Activated CD4-positive, alpha-beta memory T cell treated with anti-CD3 and anti-CD28 coated beads for 36 hours (primary cell): ENCODE measurements around the gene MARK3. TPM values are rescaled to one million over a fixed set of nuclear protein-coding genes. Genes with fewer than 3 reads are reported as not detected.
A peak's percentile ranks its signal among the peaks of the same experiment; 100 is the strongest.
"Not testable (repeated sequence)": the region's sequence is repeated elsewhere in the genome, so short reads cannot be mapped to it uniquely, and the experiment has no call there.

Source experiments
- CTCF ChIA-PET: fragments of 350-600 bp; sonication (Branson Sonifier 250); formaldehyde crosslinking; loops from one replicate; lab custom pipeline; 2021; ENCODE audit warnings: antibody characterized with exemption, inconsistent platforms; lab: Charles Lee
- POLR2A ChIA-PET: fragments of 350-600 bp; sonication (Branson Sonifier 250); formaldehyde crosslinking; loops from one replicate; lab custom pipeline; 2021; ENCODE audit warnings: antibody characterized with exemption; lab: Charles Lee
- DNase-seq: peaks from one replicate; pipeline ENCODE4 v3.0.0-alpha.2; 2020
- H3K27ac Mint-ChIP-seq: one replicate; pipeline ENCODE4 v1.8.0; 2021; ENCODE audit warnings: mixed read lengths
- H3K27me3 Mint-ChIP-seq: one replicate; pipeline ENCODE4 v1.8.0; 2021; ENCODE audit warnings: mixed read lengths
- H3K36me3 Mint-ChIP-seq: one replicate; pipeline ENCODE4 v1.8.0; 2021; ENCODE audit warnings: mixed read lengths
- H3K4me1 Mint-ChIP-seq: one replicate; pipeline ENCODE4 v1.8.0; 2021; ENCODE audit warnings: low read depth, mixed read lengths
- H3K4me3 Mint-ChIP-seq: one replicate; pipeline ENCODE4 v1.8.0; 2021; ENCODE audit warnings: mild to moderate bottlenecking, mixed read lengths
- H3K9me3 Mint-ChIP-seq: one replicate; pipeline ENCODE4 v1.8.0; 2021; ENCODE audit warnings: mixed read lengths
- intact Hi-C: fragments of 100-400 bp; cut with micrococcal nuclease; formaldehyde crosslinking; loops from one replicate; pipeline ENCODE4 v1.15.1; 2023
- total RNA-seq, 2 experiments: library from RNA; stranded (reverse); gene quantifications; one replicate each; pipeline ENCODE4 v1.2.3, GENCODE V29; 2021

The MARK3 gene
- total RNA-seq, 2 experiments from 2014 or later, result 63.4 to 69.1 TPM

DNA sequence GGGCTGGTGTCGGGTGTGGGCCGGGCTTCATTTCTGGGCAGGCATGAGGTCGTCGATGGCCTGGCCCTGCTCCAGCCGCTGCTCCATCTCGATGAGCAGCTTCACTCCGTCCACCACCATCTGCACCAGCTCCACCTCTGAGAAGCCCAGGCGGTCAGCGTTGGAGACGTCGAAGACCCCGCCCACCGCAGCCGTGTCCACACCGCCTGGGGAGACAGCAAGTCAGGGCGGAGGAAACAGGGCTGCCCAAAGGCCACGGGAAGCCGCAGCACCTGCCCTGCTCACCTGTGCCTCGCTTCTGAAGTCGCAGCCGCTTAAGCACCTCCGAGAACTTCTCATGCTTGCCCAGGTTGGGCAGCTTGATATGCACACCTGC is 134.6 kb downstream of the MARK3 start:
- H3K27me3 Mint-ChIP-seq, result peaks cover 5% of the 10 kb centered on the region
- H3K36me3 Mint-ChIP-seq, result no peaks in the 10 kb centered on the region
- H3K4me1 Mint-ChIP-seq, result peaks cover 9% of the 10 kb centered on the region
- no peak for DNase-seq
- POLR2A ChIA-PET, result no interaction called here
- H3K9me3 Mint-ChIP-seq, result no peaks in the 10 kb centered on the region
- no peak overlapping the region for H3K27ac Mint-ChIP-seq
- intact Hi-C loops, result loop anchor here (2.0 to 10.0 kb wide), 2 partner anchors 27 to 185 kb away; partner anchors contain the start of gene EIF5
- CTCF ChIA-PET, result interaction anchor here (1.7 to 6.8 kb wide), 5 partner anchors 9 to 42 kb away, joined by 7 to 63 read pairs (median 12); partner anchors contain the start of genes BAG5 and TRMT61A
- no peak overlapping the region for H3K4me3 Mint-ChIP-seq

DNA sequence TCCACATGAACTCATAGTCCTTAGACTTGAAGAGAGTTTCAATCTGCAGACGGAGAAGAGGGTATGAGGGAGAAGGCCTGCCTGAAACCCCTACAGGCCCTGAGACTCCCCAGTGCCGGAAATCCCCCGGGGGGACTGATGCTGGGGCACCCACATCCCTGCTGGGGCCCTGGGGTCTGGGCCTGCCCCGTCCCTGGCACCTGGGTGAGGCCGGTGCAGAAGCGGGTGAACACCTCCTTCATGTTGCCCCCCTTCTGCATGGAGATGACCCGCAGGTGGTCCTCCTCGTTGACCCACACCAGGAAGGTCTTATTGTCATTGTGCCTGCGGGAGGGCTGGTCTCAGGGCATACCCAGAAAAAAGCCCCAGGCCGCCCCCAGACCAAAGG is 135.0 kb downstream of the MARK3 start:
- ChIA-PET CTCF (interaction anchor here (0.7 to 6.8 kb wide), 5 partner anchors 14 to 208 kb away, joined by 3 to 63 read pairs (median 4); no protein-coding TSS in a partner anchor), POLR2A (no interaction called here)
- intact Hi-C loops, result loop anchor here (10.0 kb wide), 1 partner anchor 185 kb away; the partner anchor contains the start of gene EIF5
- Mint-ChIP-seq H3K4me3 (no peak overlapping the region), H3K27me3 (peaks cover 5% of the 10 kb centered on the region), H3K27ac (no peak overlapping the region), H3K9me3 (no peaks in the 10 kb centered on the region), H3K36me3 (no peaks in the 10 kb centered on the region), H3K4me1 (peaks cover 9% of the 10 kb centered on the region)
- no peak for DNase-seq

DNA sequence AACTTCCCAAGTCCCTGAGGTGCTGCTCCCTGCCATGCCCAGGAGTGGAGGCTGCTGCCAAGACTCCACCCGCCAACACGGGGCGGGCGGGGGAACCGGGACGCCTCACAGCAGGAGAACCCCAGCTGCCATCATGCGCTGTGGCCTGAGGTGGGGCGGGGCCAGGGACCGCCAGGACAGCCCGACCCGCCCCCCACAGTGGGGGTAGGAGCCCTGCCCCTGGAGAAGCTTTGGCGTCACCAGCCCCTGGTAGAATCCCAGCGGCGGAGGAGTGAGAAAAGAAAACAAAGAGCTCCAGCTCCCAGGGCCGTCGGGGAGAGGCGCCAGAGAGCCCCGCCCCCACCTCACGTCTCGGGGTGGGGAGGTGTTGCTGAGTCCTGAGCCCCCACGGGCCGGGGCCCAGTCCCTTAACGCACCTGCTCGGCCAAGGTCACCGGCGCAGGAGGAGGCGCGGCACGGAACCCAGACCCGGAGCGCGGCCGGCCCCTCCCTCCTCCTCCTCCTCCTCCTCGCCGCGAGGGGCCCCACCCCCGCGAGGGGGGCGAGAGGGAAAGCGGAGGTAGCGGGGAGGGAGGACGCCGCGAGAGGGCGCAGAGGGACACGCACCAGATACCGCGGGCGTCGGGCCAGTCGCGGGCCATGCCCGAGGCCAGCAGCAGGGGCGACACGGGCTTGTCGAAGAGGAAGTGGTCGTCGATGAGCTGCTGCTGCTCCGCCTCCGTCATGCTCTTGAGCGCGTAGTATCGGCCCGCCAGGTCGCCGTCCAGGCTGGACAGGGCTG is 135.6 kb downstream of the MARK3 start:
- ChIA-PET POLR2A (interaction anchor here (0.6 kb wide), 1 partner anchor 382 kb away, joined by 3 read pairs; no protein-coding TSS in a partner anchor), CTCF (interaction anchor here (0.6 to 6.8 kb wide), 6 partner anchors 9 to 208 kb away, joined by 3 to 63 read pairs (median 4); partner anchors contain the start of gene TRMT61A)
- Mint-ChIP-seq H3K27ac (no peak overlapping the region), H3K27me3 (peaks cover 5% of the 10 kb centered on the region), H3K36me3 (no peaks in the 10 kb centered on the region), H3K4me3 (peak overlapping the region; percentile 32), H3K4me1 (peaks cover 9% of the 10 kb centered on the region), H3K9me3 (no peaks in the 10 kb centered on the region)
- DNase-seq, result peak; percentile 70
- intact Hi-C loops, result loop anchor here (10.0 kb wide), 1 partner anchor 186 kb away; the partner anchor contains the start of gene EIF5

DNA sequence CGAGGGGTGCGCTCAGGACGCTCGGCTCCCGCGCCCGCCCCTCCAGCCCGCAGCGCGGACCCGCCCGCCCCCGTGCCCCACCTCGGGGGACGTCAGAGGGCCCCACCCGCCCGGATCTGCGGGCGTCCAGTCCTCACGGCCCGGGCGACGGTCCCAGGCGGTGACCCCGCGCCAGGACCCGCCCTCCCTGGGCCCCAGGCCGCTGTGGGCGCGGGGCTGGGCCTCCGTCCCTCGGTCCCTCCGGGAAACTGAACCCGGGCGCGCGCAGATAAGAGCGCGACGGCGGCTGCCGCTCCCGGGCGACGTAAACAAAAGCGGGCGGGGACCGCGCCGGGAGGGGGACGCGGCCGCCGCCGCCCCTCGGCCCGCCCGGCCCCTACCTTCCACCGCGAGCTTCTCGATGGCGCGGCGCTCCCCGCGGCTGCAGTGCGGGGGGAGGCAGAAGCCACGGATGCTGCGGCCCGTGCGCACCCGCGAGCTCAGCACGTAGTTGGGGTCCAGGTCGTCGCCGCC is 136.3 kb downstream of the MARK3 start:
- no peaks in the 10 kb centered on the region for H3K9me3 Mint-ChIP-seq
- intact Hi-C loops, result loop anchor here (10.0 kb wide), 1 partner anchor 187 kb away; the partner anchor contains the start of gene EIF5
- H3K4me3 Mint-ChIP-seq, result no peak overlapping the region
- no peak overlapping the region for H3K27ac Mint-ChIP-seq
- H3K36me3 Mint-ChIP-seq, result no peaks in the 10 kb centered on the region
- peaks cover 5% of the 10 kb centered on the region for H3K27me3 Mint-ChIP-seq
- POLR2A ChIA-PET, result no interaction called here
- peaks cover 9% of the 10 kb centered on the region for H3K4me1 Mint-ChIP-seq
- no peak for DNase-seq
- CTCF ChIA-PET, result interaction anchor here (0.6 to 6.8 kb wide), 5 partner anchors 8 to 158 kb away, joined by 3 to 63 read pairs (median 4); partner anchors contain the start of gene TRMT61A

DNA sequence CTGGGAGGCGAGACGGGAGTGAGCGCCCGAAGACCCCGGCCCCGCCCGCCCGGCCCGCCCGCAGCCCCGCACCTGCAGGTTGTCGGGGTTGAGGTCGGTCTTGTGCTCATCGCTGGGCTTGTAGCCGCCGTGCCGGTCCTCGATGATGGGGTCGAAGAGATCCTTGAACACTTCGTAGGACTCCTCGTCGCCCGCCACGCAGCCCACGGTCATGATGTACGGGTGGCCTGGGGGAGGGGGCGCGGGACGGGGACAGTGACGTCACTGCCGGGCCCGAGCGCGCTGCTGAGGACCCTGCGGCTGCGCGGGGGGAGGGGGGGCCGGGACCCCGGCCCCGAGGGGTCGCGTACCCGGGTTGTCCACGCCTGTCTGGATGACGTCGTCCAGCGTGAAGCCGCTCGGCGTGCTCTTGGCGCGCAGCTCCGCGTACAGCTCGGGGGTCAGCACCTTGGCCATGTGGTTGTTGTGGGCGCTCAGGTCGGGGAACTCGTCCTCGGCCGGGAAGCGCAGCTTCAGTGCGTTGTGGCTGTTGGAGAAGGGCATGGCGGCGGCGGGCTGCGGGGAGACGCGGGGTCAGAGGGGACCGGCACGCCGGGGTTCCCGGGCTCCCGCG is 136.8 kb downstream of the MARK3 start:
- POLR2A ChIA-PET, result interaction anchor here (0.6 kb wide), 1 partner anchor 16 kb away, joined by 5 read pairs; no protein-coding TSS in a partner anchor

DNA sequence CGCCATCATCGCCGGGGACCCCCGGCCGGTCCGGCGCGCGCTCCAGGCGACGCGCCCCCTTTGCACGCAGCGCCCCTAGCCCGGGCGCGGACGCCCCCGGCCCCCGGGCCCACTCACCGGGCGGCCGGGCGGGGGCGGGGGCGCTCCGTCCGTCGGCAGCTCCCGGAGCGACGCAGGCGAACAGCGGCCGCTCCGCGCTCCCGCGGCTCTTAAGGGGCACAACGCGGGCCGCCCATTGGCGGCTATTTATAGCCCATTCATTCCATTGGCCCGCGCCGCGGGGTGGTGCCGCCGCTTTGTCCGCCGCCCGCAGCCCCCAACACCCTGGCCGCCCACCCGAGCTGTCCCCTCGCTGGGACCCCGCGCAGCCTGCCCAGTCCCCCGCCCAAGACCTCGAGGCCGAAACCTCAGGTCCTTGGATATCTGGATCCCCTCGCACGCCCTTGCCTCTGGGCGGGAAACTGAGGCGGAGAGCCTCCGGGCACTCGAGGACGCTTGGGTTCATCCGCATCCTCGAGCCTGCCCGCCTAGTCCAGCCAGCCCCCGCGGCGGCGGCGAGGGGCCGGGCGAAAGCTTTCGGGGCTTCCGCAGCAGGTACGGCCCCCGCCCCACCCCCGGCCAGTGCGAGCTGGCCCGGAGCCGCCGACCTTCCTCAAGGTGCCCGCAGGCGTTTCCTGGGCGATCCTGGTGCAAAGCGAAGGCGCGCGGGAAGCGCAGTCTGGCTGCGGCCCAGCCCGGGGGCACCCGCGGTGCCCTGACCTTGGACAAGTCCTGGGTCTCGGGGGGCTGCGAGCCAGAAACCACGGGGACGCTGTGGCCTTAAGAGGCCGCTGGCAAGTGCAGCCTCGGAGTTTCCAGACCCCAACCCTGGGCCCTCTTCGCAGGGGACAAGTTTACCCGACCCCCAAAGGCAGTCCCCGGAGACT is 137.7 kb downstream of the MARK3 start, which contains the start of gene CKB:
CKB (minus strand) TSS at position 182 of the 926 bp plus-strand sequence. CDS start 337 bp downstream, outside the sequence.
- H3K4me3 Mint-ChIP-seq, result peak within 1 kb of the TSS; percentile 20
- no peak within 1 kb of the TSS for H3K27ac Mint-ChIP-seq
- H3K27me3 Mint-ChIP-seq, result peaks cover 5% of the 10 kb centered on the region
- H3K9me3 Mint-ChIP-seq, result no peaks in the 10 kb centered on the region
- no peaks in the 10 kb centered on the region for H3K36me3 Mint-ChIP-seq
- H3K4me1 Mint-ChIP-seq, result peaks cover 18% of the 10 kb centered on the region
- POLR2A ChIA-PET, result interaction anchor here (0.6 kb wide), 1 partner anchor 17 kb away, joined by 5 read pairs; no protein-coding TSS in a partner anchor
- DNase-seq, result peak; percentile 32
- CTCF ChIA-PET, result no interaction called here
- intact Hi-C loops, result loop anchor here (10.0 kb wide), 1 partner anchor 188 kb away; the partner anchor contains the start of gene EIF5

More for the DNA sequence above, 136.8 kb downstream of the MARK3 start:
- H3K36me3 Mint-ChIP-seq, result no peaks in the 10 kb centered on the region
- CTCF ChIA-PET, result interaction anchor here (6.8 kb wide), 1 partner anchor 24 kb away, joined by 63 read pairs; no protein-coding TSS in a partner anchor
- no peak overlapping the region for H3K27ac Mint-ChIP-seq
- intact Hi-C loops, result loop anchor here (10.0 kb wide), 1 partner anchor 187 kb away; the partner anchor contains the start of gene EIF5
- peaks cover 10% of the 10 kb centered on the region for H3K4me1 Mint-ChIP-seq
- H3K4me3 Mint-ChIP-seq, result peak overlapping the region; percentile 20
- peaks cover 5% of the 10 kb centered on the region for H3K27me3 Mint-ChIP-seq
- no peaks in the 10 kb centered on the region for H3K9me3 Mint-ChIP-seq
- DNase-seq, result peak; percentile 28

DNA sequence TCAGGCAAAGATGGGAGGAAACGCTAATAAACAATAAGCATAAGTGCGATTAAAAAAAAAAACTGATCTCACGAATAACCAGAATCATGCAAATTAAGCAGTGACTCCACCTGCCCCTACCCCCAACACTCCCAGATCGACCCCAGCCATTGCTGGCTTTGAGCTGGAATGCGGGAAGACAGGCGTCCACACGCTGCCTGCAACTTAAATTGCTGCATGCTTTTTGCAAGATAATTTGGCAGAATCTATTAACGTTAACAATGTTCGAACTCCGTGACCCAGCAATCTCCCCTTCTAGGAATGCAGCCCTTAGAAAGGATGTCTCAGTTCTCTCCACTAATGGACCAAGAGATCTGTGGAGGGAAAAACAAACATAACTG is 138.3 kb downstream of the MARK3 start:
- intact Hi-C loops, result loop anchor here (10.0 kb wide), 1 partner anchor 189 kb away; the partner anchor contains the start of gene EIF5
- Mint-ChIP-seq H3K36me3 (no peaks in the 10 kb centered on the region), H3K4me1 (peaks cover 21% of the 10 kb centered on the region), H3K27ac (no peak overlapping the region), H3K4me3 (no peak overlapping the region), H3K27me3 (peaks cover 5% of the 10 kb centered on the region), H3K9me3 (no peaks in the 10 kb centered on the region)
- POLR2A ChIA-PET, result no interaction called here
- no peak for DNase-seq
- CTCF ChIA-PET, result no interaction called here

DNA sequence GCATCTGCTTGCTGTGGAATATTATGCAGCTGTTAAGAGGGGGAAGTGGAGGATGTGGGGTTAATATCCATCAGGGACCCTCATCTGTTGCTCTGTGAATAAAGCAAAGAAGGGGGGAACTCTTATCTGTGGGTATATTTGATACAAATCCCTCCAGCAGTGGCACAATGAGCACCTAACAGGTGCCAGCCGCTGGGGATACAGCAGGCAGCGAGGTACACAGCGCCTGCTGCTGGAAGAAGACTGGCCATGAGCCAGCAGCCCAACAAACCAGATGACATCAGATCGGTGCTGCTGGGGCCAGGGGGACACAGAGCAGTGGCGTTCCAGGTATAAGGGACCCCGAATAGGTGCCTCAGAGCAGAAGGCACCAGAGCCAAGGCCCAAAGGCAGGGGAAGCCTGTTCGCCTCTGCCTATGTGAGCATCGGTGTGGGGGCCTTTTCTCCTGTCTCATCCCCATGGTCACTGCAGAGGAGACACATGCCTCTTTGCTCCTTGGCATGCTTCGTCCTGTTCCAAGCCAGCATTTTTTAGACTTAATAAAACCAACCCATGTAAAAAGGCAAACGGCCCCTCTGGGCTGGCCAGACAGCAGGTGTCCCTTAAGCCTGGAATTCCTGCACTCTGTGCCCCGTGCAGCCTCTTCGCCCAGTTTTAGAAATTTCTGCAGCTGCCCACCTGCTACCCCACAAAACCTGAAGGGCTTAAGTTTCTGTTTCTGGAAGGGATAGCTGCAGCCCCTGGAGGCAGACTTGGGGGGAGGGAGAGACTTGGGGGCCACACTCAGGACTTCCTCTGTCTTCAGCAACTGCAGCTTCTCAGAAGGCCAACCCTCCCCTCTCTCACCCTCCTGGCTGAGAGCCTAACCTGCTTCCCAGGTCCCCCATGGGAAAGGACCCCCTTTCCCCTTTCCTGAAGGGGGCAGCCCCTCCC is 139.1 kb downstream of the MARK3 start:
- POLR2A ChIA-PET, result no interaction called here
- H3K9me3 Mint-ChIP-seq, result no peaks in the 10 kb centered on the region
- H3K4me1 Mint-ChIP-seq, result peaks cover 23% of the 10 kb centered on the region
- H3K36me3 Mint-ChIP-seq, result no peaks in the 10 kb centered on the region
- DNase-seq, result no peak
- no peak overlapping the region for H3K27ac Mint-ChIP-seq
- no peak overlapping the region for H3K4me3 Mint-ChIP-seq
- CTCF ChIA-PET, result no interaction called here
- intact Hi-C loops, result loop anchor here (10.0 kb wide), 1 partner anchor 189 kb away; the partner anchor contains the start of gene EIF5
- H3K27me3 Mint-ChIP-seq, result peaks cover 5% of the 10 kb centered on the region

DNA sequence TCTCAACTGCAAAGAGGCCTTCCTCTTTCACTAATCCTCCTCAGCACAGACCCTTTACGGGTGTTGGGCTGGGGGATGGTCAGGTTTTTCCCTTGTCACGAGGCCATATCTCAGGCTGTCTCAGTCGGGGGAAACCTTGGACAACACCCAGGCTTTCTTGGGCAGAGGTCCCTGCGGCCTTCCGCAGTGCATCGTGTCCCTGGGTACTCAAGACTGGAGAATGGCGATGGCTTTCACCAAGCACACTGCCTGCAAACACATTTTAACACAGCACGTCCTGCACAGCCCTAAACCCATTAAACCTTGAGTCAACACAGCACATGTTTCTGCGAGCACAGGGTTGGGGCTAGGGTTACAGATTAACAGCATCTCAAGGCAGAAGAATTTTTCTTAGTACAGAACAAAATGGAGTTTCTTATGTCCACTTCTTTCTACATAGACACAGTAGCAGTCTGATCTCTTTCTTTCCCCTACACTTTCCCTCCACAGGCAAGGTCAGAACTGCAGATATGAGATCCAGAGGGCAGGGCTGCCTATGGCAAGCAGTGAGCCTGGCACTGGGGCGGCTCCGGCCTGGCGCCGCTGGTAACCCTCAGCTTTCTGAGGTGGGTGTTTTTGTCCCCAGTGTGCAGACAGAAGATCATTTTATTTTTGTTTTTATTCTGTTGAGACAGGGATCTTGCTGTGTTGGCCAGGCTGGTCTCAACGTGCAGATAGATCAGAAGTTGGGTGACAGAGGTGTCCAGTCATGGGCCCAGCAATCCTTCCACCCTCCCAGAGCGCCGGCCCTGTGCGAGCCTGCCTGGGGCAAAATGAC is 140.4 kb downstream of the MARK3 start:
- CTCF ChIA-PET, H3K27me3 Mint-ChIP-seq, H3K4me3 Mint-ChIP-seq, H3K27ac Mint-ChIP-seq, DNase-seq, H3K36me3 Mint-ChIP-seq, H3K9me3 Mint-ChIP-seq: not testable (repeated sequence)
- peaks cover 30% of the 10 kb centered on the region for H3K4me1 Mint-ChIP-seq
- intact Hi-C loops, result loop anchor here (10.0 kb wide), 1 partner anchor 191 kb away; the partner anchor contains the start of gene EIF5
- POLR2A ChIA-PET, result interaction anchor here (0.6 kb wide), 1 partner anchor 136 kb away, joined by 3 read pairs; no protein-coding TSS in a partner anchor
